Activated naive CD4-positive, alpha-beta T cell treated with Interleukin-2 at 50 U/mL for 16 hours (primary cell): ENCODE measurements around the gene CEMP1.
A peak's percentile ranks its signal among the peaks of the same experiment; 100 is the strongest.

Experiments used
- DNase-seq: peaks from one replicate; pipeline ENCODE4 v3.0.0-alpha.2; 2020

CEMP1 gene

GRCh38 chr16:2500430-2500917 is 30.7 kb downstream of the CEMP1 start:
- no peak for DNase-seq

- no peak for DNase-seq
These were observed 31.2 kb downstream of the CEMP1 start for GRCh38 chr16:2499890-2500429.

- DNase-seq = no peak
These were observed 31.8 kb downstream of the CEMP1 start for GRCh38 chr16:2499454-2499853.

GRCh38 chr16:2498531-2499253 is 32.5 kb downstream of the CEMP1 start:
- DNase-seq = no peak

GRCh38 chr16:2497695-2498484 is 33.3 kb downstream of the CEMP1 start:
- DNase-seq = no peak

- DNase-seq = no peak
These were observed 34.0 kb downstream of the CEMP1 start for GRCh38 chr16:2497116-2497630.

- no peak for DNase-seq
These were observed 34.7 kb downstream of the CEMP1 start for GRCh38 chr16:2496223-2497115.

GRCh38 chr16:2495041-2495440 is 36.2 kb downstream of the CEMP1 start:
- DNase-seq = no peak

GRCh38 chr16:2494616-2495015 is 36.6 kb downstream of the CEMP1 start:
- DNase-seq = no peak

GRCh38 chr16:2493605-2494004 is 37.6 kb downstream of the CEMP1 start:
- no peak for DNase-seq

GRCh38 chr16:2492292-2492691 is 38.9 kb downstream of the CEMP1 start:
- DNase-seq = no peak

GRCh38 chr16:2490190-2491105 is 40.8 kb downstream of the CEMP1 start:
- DNase-seq = no peak

- no peak for DNase-seq
These were observed 41.6 kb downstream of the CEMP1 start for GRCh38 chr16:2489581-2489980.

GRCh38 chr16:2487903-2488531 is 43.2 kb downstream of the CEMP1 start:
- DNase-seq = no peak

GRCh38 chr16:2487517-2487842 is 43.7 kb downstream of the CEMP1 start:
- DNase-seq = no peak

- DNase-seq = peak; percentile 75
These were observed 44.3 kb downstream of the CEMP1 start for GRCh38 chr16:2486645-2487516.

- no peak for DNase-seq
These were observed 45.2 kb downstream of the CEMP1 start for GRCh38 chr16:2485811-2486507.

- no peak for DNase-seq
These were observed 46.2 kb downstream of the CEMP1 start for GRCh38 chr16:2484898-2485508.
